NCI-H510A treated with DMSO at 0.1 percent for 48 hours (cell line): ENCODE measurements around the gene FBXO36.
"Not testable (repeated sequence)": the region's sequence is repeated elsewhere in the genome, so short reads cannot be mapped to it uniquely, and the experiment has no call there.

Experiments used
- DNase-seq: peaks from one replicate; lab custom pipeline; 2025; lab: John Stamatoyannopoulos, UW

Gene FBXO36, protein sequence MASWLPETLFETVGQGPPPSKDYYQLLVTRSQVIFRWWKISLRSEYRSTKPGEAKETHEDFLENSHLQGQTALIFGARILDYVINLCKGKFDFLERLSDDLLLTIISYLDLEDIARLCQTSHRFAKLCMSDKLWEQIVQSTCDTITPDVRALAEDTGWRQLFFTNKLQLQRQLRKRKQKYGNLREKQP

DNA sequence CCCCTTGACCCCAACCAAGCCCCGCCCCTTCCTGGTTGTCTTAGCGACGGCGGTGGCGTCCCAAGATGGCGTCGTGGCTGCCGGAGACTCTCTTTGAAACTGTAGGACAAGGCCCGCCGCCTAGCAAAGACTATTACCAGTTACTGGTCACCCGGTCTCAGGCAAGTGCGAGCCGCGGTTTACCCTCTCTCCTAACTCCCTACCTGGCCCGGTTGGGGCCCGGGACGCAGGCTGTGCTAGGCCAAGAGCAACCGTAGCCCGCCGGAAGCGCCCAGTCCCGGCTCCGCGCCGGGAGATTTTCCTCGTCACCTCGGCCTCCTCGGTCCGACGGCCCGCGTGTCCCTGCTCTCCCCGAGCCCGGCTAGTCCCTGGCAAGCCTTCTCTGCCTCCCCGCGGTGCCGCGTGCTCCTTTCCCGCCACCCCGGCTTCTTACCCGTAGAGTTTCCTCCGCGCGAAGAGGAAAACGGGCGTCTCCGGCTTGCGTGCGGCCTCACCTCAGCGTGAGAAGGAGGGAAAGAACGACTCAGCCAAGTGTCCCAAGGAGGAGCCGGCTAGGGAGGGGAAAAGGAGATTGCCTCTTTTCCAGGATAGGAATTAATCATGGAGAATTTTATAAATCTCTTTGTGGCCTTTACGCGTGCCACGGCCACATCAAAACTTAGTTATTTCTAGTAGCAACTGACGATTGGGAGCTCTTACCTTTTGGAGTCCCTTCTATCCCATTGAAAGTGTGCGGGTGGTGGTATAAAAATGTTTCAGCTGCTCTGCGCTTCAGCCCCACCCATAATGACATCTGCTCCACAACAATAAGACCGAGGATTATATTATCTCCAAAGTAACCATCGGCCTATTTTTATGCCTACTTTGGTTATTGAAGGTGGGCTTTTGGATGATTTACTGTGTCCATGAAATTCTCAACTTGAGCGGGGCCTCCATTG is at the start of gene FBXO36:
TSS of gene FBXO36 (plus strand) at position 55 of the 938 bp plus-strand sequence. CDS start at position 66, 11 bp downstream.
- peak; percentile 99 for DNase-seq

GRCh38 chr2:229873123-229873581 is 49.2 kb upstream of the FBXO36 start:
- no peak for DNase-seq

- no peak for DNase-seq
Observed at GRCh38 chr2:229874647-229875046, 47.7 kb upstream of the FBXO36 start.

DNA sequence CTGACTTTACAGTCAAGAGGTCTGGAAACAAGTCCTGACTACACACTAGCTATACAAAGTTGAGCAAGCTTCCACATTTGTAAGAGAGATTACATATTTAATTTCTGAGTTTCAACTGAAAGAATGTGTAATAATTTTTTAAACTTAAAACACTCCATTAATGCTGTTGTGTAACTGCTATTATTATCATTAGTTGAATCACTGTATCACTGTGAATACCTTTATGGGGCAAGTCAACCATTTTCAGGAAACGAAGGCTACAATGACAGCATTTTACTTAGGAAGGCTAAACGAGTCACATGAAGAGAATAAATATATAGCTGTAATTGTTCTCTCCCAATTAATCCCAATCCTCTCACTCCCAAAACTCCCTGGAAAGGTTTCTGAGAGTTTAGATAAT is 46.8 kb upstream of the FBXO36 start:
- DNase-seq: no peak

DNA sequence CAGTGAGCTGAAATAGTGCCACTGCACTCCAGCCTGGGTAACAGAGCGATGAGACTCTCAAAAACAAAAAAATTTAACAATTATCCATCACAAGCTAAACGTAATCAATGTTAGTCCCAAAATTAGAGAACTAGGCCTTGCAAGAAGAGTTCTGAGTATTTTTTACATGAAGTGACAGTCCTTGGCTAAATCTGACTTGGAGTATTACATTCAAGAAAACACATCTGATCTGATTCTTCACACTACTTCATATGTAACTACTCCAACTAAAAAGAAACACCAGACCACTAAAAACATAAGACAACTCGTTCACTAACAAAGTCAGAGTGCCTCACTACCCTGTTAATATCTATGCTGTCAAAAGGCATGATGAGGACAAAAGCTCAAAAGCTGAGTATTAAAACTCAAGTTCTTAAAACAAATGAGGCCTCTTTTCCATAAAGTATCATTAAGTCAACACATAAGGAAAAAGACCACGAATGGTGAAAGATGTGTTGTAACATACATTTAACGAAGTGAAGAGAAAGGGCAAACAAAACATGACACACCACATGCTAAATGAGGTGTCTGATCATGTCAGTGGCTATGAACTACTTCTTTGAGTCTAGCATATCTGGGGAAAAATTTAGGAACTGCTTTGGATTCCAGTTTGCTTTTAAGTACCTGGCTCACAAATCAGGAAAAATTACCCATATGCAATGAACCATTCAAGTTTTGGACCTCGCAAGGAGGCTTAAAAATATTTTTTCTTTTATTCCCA is 42.9 kb upstream of the FBXO36 start:
- no peak for DNase-seq

DNA sequence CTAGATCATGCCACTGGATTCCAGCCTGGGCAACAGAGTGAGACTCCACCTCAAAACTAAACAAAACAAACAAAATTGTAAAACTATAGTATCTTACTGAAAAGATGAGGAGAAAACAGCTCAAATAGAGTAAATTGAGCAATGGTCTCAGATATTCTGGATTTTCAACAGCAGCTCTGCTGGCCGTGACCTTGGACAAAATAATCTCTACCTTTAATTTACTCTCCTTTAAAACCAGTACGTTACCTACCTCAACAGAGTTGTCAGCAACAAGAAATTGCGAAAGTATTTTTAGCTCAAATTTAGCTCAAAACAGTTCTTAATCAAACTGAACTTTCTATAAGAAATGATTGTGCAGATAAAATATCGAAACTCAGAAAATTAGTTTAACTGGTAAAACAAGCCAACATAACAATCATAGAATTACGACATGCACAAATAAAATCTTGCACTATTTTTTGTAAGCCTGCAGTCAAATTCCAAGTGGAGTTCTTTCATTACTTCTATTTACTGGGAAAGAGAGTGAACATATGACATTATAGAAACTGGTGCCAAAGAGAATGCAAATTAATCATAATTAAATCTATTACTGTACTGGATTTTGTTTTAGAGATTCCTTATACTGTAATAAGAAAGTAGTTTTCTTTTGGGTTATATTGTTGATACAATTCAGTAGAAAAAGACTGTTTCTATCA is 41.3 kb upstream of the FBXO36 start:
- DNase-seq: no peak

DNA sequence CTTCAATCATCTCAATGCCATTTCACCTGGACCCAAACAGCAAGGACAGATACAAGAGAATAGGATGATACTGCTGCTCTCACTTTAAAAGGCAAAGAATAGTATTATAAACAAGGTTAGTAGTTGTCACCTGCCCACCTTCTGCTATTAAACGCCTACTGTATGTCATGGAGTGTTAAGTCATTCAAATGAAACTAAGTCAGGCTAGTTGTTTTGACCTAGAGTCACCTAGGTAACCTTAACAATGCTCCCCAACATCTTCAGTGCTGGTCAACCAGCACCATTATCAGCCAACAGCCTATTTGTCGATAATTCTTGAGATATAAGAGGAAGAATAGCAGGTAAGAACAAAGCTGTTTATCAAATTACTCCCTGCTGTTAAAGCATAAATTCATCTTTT is 39.7 kb upstream of the FBXO36 start:
- DNase-seq: no peak

DNA sequence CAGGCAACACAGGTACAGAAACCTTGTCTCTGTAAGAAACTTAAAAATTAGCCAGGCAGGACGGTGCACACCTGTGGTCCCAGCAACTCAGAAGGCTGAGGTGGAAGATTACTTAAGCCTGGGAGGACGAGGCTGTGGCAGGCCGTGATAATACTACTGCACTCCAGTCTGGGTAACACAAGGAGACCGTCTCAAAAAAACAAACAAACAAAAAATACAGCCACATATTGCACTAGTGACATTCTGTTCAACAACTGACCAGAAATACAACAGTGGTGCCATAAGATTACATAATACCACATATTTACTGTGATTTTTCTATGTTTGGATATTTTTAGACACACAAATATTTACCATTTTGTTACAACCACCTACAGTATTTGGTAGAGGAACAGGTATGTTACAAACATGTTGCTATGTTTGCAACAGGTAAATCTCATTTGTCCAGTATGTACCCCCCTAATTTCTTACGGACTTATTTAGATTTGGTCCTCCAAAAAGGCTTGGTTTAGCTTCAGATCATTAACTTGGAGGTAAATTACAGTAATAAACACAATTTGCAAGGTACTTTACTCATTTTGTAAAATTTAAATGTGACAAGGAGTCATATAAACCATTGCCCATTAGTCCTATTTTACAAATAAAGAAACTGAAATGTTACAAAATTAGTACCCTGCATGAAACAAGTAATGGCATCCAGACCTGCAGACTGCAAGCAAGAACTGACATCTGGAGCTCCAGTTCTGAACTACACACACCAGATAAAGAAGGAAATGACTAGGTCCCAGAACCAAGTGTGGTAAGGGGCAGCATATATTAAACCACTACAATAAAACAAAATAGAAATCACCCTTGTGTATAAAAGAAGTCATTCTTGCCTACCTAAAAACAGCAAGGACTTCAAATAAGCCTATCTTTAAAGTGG is 37.3 kb upstream of the FBXO36 start:
- DNase-seq: no peak

GRCh38 chr2:229887441-229887840 is 34.9 kb upstream of the FBXO36 start:
- DNase-seq: no peak

DNA sequence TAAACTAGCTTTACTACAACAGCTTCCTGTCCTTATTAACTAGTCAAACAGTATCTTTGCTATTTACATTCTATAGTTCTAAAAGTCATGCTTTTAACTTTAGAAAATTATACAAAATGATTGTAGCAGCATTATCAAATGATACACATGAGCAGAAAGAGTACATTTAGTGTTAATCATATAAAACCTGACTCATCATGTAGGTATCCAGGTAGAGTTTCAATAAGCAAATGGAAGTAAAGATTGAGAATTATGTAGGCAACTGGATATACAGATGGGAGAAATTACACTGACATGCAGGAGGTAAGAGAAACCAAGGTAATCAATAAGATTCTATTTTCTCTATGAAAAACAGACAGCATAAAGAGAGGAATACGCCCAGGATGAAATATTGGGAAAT is 34.3 kb upstream of the FBXO36 start:
- no peak for DNase-seq

DNA sequence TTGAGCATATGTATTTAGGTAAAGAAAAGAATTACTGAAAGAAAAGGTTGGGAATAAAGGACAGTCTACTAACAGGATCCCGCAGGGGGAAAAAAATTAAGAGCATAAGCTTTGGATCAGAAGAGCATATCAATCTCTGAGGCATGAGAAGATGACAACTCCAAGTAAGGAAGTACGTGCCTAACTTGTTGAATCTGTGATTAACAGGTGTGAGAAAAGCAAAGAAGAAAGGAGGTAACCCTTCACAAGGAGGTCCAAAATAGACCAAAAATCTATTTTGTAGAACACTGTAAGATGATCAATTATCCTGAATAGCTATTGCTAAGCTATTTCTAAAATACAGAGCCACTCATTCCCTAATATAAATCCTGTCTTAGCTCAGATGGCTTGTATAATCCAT is 33.3 kb upstream of the FBXO36 start:
- DNase-seq: no peak

DNA sequence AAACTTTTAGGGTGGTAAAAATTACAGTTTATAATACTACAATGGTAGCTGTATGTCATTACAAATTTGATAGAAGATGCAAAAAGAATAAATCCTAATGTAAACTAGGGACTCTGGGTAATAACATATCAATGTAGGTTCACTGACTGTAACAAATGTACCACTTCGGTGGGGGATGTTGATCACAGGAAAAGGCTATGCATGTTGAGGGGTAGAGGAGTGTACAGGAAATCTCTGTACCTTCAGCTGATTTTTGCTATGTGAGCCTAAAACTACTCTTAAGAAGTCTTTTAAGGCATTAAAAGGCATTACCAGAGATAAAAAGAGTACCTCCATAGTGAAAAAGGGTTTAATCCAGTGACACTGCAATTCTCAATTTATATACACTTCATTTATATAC is 25.4 kb upstream of the FBXO36 start:
- no peak for DNase-seq

DNA sequence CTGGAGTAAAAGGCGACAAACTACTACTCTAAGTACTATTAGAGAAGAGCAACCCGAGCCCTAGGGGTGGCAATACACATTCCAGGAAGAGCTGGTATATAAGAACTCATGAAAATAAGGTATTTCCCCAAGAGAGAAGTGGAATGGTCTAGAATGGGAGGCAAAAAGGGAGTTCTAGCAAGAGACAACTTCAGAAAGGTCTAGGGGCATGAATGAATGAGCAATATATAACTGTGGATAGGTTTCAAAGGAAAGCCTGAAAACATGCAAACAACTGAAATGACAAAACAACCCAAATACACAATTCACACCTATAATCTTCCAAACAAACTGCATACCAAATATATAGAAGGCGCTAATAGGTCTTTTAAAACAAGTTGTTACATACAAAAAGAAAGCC is 22.7 kb upstream of the FBXO36 start:
- DNase-seq: no peak

GRCh38 chr2:229900012-229900411 is 22.3 kb upstream of the FBXO36 start:
- no peak for DNase-seq

DNA sequence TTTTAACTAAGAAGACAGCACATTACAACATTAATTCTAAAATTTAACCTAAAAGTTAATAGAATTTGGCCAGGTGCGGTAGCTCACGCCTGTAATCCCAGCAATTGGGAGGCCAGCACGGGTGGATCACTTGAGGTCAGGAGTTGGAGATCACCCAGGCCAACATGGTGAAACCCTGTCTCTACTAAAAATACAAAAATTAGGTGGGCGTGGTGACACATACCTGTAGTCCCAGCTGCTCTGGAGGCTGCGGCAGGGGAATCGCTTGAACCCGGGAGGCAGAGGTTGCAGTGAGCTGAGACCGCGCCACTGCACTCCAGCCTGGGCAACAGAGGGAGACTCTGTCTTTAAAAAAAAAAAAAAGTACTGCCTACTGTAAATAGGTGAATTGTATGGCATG is 21.8 kb upstream of the FBXO36 start:
- not testable (repeated sequence) for DNase-seq

- no peak for DNase-seq
Observed at GRCh38 chr2:229901819-229902218, 20.5 kb upstream of the FBXO36 start.

GRCh38 chr2:229903037-229903436 is 19.3 kb upstream of the FBXO36 start:
- DNase-seq: no peak

DNA sequence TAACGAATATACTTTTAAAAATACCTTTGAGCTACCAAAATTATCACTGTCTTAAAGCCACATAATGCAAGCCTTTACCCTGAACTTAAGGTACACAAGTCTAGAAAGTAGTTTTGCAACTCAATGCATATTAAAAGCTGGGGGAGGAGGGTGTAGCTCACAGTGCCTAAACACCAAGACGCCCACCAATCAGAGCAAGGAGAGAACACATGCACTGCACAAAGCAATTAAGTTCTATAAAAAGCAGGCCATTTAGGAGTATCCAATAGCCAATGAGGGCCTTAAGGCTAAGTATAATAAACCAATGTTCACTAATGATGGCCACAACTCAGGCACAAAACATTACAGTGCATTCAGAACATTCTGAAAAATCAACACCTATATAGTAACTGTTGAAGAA is 16.7 kb upstream of the FBXO36 start:
- DNase-seq: no peak

DNA sequence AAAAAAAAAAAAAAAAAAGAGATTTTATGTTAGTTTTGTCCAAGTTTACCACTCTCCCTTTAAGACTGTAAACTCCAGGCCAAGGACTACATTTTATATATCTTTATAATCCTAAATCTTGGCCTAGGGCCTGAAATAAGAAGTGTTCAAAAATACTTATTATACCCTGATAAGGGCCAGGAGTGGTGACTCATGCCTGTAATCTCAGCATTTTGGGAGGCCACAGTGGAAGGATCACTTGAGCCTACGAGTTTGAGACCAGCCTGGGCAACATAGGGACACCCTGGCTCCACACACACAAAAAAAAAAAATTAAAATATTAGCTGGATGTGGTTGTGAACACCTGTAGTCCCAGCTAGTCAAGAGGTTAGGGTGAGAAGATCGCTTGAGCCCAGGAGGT is 13.2 kb upstream of the FBXO36 start:
- DNase-seq: no peak

- DNase-seq: peak; percentile 52
Observed at GRCh38 chr2:229910147-229910831, 12.0 kb upstream of the FBXO36 start.
